ENCODE results near the gene TSN. TPM values are rescaled to one million over a fixed set of nuclear protein-coding genes. Genes with fewer than 3 reads are reported as not detected.

Gene TSN
- total and polyA plus RNA-seq, 2 experiments from 2014 or later, result 62.5 to 94.8 TPM

DNA sequence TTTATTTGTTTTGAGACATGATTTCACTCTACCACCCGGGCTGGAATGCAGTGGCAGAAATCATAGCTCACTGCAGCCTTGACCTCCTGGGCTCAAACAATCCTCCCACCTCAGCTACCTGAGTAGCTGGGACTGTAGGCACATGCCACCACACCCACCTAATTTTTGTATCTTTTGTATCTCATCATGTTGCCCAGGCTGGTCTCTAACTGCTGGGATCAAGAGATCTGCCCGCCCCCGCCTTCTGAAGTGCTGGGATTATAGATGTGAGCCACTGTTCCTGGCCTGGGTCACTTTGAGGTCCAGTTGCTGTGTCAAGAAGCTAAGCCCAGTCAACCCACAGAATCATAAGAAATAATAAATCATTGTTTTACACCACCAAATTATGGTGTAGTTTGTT lies 38.4 kb downstream of the TSN start (continued):
- TF ChIP-seq, protein P1, sequence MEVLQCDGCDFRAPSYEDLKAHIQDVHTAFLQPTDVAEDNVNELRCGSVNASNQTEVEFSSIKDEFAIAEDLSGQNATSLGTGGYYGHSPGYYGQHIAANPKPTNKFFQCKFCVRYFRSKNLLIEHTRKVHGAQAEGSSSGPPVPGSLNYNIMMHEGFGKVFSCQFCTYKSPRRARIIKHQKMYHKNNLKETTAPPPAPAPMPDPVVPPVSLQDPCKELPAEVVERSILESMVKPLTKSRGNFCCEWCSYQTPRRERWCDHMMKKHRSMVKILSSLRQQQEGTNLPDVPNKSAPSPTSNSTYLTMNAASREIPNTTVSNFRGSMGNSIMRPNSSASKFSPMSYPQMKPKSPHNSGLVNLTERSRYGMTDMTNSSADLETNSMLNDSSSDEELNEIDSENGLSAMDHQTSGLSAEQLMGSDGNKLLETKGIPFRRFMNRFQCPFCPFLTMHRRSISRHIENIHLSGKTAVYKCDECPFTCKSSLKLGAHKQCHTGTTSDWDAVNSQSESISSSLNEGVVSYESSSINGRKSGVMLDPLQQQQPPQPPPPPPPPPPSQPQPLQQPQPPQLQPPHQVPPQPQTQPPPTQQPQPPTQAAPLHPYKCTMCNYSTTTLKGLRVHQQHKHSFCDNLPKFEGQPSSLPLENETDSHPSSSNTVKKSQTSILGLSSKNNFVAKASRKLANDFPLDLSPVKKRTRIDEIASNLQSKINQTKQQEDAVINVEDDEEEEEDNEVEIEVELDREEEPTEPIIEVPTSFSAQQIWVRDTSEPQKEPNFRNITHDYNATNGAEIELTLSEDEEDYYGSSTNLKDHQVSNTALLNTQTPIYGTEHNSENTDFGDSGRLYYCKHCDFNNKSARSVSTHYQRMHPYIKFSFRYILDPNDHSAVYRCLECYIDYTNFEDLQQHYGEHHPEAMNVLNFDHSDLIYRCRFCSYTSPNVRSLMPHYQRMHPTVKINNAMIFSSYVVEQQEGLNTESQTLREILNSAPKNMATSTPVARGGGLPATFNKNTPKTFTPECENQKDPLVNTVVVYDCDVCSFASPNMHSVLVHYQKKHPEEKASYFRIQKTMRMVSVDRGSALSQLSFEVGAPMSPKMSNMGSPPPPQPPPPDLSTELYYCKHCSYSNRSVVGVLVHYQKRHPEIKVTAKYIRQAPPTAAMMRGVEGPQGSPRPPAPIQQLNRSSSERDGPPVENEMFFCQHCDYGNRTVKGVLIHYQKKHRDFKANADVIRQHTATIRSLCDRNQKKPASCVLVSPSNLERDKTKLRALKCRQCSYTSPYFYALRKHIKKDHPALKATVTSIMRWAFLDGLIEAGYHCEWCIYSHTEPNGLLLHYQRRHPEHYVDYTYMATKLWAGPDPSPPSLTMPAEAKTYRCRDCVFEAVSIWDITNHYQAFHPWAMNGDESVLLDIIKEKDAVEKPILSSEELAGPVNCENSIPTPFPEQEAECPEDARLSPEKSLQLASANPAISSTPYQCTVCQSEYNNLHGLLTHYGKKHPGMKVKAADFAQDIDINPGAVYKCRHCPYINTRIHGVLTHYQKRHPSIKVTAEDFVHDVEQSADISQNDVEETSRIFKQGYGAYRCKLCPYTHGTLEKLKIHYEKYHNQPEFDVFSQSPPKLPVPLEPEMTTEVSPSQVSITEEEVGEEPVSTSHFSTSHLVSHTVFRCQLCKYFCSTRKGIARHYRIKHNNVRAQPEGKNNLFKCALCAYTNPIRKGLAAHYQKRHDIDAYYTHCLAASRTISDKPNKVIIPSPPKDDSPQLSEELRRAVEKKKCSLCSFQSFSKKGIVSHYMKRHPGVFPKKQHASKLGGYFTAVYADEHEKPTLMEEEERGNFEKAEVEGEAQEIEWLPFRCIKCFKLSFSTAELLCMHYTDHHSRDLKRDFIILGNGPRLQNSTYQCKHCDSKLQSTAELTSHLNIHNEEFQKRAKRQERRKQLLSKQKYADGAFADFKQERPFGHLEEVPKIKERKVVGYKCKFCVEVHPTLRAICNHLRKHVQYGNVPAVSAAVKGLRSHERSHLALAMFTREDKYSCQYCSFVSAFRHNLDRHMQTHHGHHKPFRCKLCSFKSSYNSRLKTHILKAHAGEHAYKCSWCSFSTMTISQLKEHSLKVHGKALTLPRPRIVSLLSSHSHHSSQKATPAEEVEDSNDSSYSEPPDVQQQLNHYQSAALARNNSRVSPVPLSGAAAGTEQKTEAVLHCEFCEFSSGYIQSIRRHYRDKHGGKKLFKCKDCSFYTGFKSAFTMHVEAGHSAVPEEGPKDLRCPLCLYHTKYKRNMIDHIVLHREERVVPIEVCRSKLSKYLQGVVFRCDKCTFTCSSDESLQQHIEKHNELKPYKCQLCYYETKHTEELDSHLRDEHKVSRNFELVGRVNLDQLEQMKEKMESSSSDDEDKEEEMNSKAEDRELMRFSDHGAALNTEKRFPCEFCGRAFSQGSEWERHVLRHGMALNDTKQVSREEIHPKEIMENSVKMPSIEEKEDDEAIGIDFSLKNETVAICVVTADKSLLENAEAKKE (CRISPR knock-in tag; IDR thresholded peaks at IDR 0.05), result no peak
- TF ChIP-seq NANOG (IDR thresholded peaks at IDR 0.05; ENCODE audit: borderline replicate concordance), result no peak

DNA sequence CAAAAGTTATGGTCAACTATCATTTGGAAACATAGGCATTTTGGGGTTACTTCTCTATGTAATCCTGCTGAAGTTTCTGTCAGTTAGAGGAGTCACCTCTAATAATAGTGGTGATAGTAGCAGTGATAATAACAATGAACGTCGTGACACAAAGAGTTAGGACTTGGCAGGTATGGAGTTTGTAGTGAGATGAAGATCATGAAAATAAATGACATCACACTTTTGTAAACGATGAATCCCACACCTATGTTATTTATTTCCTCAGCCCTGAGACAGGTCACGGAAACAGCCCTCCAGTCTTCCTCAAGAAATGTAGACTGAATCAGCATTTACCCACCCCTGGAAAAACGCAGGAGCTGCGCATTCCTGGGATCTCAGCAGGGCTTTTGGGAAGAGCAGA lies 38.8 kb downstream of the TSN start:
- DNase-seq (ENCODE audit: low spot score), result no peak
- Histone ChIP-seq H3K79me2 (replicated peaks; ENCODE audit: insufficient read depth) (no peaks in the 10 kb centered on the region), H4K20me1 (replicated peaks; ENCODE audit: insufficient read depth) (no peaks in the 10 kb centered on the region), H3K36me3 (ENCODE audit: insufficient read depth) (no peaks in the 10 kb centered on the region), H3K4me3 (no peak overlapping the region), H2AFZ (no peak overlapping the region), H3K4me2 (no peak overlapping the region), H3F3A (replicated peaks; ENCODE audit: low read depth) (no peaks in the 10 kb centered on the region), H3K4me1 (ENCODE audit: insufficient read depth) (peaks cover 34% of the 10 kb centered on the region), H3K27me3 (ENCODE audit: insufficient read depth) (no peaks in the 10 kb centered on the region), H3K27ac (ENCODE audit: low read depth) (no peak overlapping the region), H3K9me2 (ENCODE audit: insufficient read depth) (no peaks in the 10 kb centered on the region; the same call in 1 of the 2 replicates)
- H3K9me3 Mint-ChIP-seq, result no peaks in the 10 kb centered on the region
- H3K4me1 Mint-ChIP-seq, result peaks cover 33% of the 10 kb centered on the region
- peaks cover 3% of the 10 kb centered on the region; the same call in 1 of the 3 replicates for H3K36me3 Mint-ChIP-seq (ENCODE audit: low read depth)
- H3K27ac Mint-ChIP-seq, result no peak overlapping the region; the same call in 1 of the 2 replicates
- no peak overlapping the region for H3K4me3 Mint-ChIP-seq
- peaks cover 6% of the 10 kb centered on the region for H3K27me3 Mint-ChIP-seq (ENCODE audit: insufficient read depth, low read depth, poor library complexity)
- ATAC-seq, result no peak
- TF ChIP-seq, protein P2, sequence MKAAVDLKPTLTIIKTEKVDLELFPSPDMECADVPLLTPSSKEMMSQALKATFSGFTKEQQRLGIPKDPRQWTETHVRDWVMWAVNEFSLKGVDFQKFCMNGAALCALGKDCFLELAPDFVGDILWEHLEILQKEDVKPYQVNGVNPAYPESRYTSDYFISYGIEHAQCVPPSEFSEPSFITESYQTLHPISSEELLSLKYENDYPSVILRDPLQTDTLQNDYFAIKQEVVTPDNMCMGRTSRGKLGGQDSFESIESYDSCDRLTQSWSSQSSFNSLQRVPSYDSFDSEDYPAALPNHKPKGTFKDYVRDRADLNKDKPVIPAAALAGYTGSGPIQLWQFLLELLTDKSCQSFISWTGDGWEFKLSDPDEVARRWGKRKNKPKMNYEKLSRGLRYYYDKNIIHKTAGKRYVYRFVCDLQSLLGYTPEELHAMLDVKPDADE (IDR thresholded peaks at IDR 0.05), result no peak
- TF ChIP-seq EZH2phosphoT487 (IDR thresholded peaks at IDR 0.05; ENCODE audit: unreplicated experiment) (no peak), POLR2AphosphoS5 (IDR thresholded peaks at IDR 0.05; ENCODE audit: low read depth) (no peak), ZNF114 (CRISPR knock-in tag; IDR thresholded peaks at IDR 0.05) (no peak), CREB1 (CRISPR knock-in tag; IDR thresholded peaks at IDR 0.05; ENCODE audit: low read depth) (no peak), ZNF331 (CRISPR knock-in tag; IDR thresholded peaks at IDR 0.05; ENCODE audit: low read depth) (no peak)
- TF ChIP-seq, protein P3, sequence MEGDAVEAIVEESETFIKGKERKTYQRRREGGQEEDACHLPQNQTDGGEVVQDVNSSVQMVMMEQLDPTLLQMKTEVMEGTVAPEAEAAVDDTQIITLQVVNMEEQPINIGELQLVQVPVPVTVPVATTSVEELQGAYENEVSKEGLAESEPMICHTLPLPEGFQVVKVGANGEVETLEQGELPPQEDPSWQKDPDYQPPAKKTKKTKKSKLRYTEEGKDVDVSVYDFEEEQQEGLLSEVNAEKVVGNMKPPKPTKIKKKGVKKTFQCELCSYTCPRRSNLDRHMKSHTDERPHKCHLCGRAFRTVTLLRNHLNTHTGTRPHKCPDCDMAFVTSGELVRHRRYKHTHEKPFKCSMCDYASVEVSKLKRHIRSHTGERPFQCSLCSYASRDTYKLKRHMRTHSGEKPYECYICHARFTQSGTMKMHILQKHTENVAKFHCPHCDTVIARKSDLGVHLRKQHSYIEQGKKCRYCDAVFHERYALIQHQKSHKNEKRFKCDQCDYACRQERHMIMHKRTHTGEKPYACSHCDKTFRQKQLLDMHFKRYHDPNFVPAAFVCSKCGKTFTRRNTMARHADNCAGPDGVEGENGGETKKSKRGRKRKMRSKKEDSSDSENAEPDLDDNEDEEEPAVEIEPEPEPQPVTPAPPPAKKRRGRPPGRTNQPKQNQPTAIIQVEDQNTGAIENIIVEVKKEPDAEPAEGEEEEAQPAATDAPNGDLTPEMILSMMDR (conservative IDR thresholded peaks at IDR 0.05; ENCODE audit: low read depth in 2 of 2), result no peak

All from GM23338 (cell line).